ENCODE results near the gene KCNJ16. TPM values are rescaled to one million over a fixed set of nuclear protein-coding genes. Genes with fewer than 3 reads are reported as not detected.

The KCNJ16 gene
- total RNA-seq, 1 donor: not detected

GRCh38 chr17:70093163-70093562 lies 18.1 kb downstream of the KCNJ16 start:
- Histone ChIP-seq H4K20me1 (ENCODE audit: insufficient read depth, low read length) (no peaks in the 10 kb centered on the region), H2AFZ (ENCODE audit: low read length) (no peak overlapping the region), H3K79me2 (ENCODE audit: insufficient read depth, low read length) (no peaks in the 10 kb centered on the region), H3K4me2 (ENCODE audit: insufficient read depth, low read length) (no peak overlapping the region), H3K27ac (ENCODE audit: low read depth, low read length) (no peak overlapping the region), H3K9me3 (ENCODE audit: low read depth, low read length) (no peaks in the 10 kb centered on the region), H3K4me3 (ENCODE audit: insufficient read depth, low read length) (no peak overlapping the region), H3K36me3 (ENCODE audit: insufficient read depth, low read length) (no peaks in the 10 kb centered on the region), H3K4me1 (ENCODE audit: insufficient read depth, low read length) (peaks cover 4% of the 10 kb centered on the region), H3K27me3 (ENCODE audit: insufficient read depth, low read length) (no peaks in the 10 kb centered on the region)
- TF ChIP-seq CTCF (IDR thresholded peaks at IDR 0.05; ENCODE audit: extremely low read depth, low read depth, low read length): no peak
- DNase-seq (ENCODE audit: insufficient read length, low spot score, missing footprints): no peak

GRCh38 chr17:70095455-70095854 lies 20.4 kb downstream of the KCNJ16 start:
- no peak overlapping the region for H3K27ac ChIP-seq (ENCODE audit: low read depth, low read length)

GRCh38 chr17:70096861-70097260 lies 21.8 kb downstream of the KCNJ16 start:
- no peak overlapping the region for H3K27ac ChIP-seq (ENCODE audit: low read depth, low read length)
- H3K4me3 ChIP-seq (ENCODE audit: insufficient read depth, low read length): no peak overlapping the region
- no peaks in the 10 kb centered on the region for H3K27me3 ChIP-seq (ENCODE audit: insufficient read depth, low read length)
- H3K79me2 ChIP-seq (ENCODE audit: insufficient read depth, low read length): no peaks in the 10 kb centered on the region
- H3K9me3 ChIP-seq (ENCODE audit: low read depth, low read length): no peaks in the 10 kb centered on the region
- no peak overlapping the region for H2AFZ ChIP-seq (ENCODE audit: low read length)
- no peak overlapping the region for H3K4me2 ChIP-seq (ENCODE audit: insufficient read depth, low read length)
- H3K4me1 ChIP-seq (ENCODE audit: insufficient read depth, low read length): peaks cover 8% of the 10 kb centered on the region
- H3K36me3 ChIP-seq (ENCODE audit: insufficient read depth, low read length): no peaks in the 10 kb centered on the region
- peak; percentile 65 for DNase-seq (ENCODE audit: insufficient read length, low spot score, missing footprints)
- TF ChIP-seq CTCF (IDR thresholded peaks at IDR 0.05; ENCODE audit: extremely low read depth, low read depth, low read length): no peak
- H4K20me1 ChIP-seq (ENCODE audit: insufficient read depth, low read length): no peaks in the 10 kb centered on the region

More at GRCh38 chr17:70095455-70095854, 20.4 kb downstream of the KCNJ16 start:
- H3K36me3 ChIP-seq (ENCODE audit: insufficient read depth, low read length): no peaks in the 10 kb centered on the region
- H3K9me3 ChIP-seq (ENCODE audit: low read depth, low read length): no peaks in the 10 kb centered on the region
- no peaks in the 10 kb centered on the region for H4K20me1 ChIP-seq (ENCODE audit: insufficient read depth, low read length)
- no peak for TF ChIP-seq CTCF (IDR thresholded peaks at IDR 0.05; ENCODE audit: extremely low read depth, low read depth, low read length)
- no peak overlapping the region for H3K4me3 ChIP-seq (ENCODE audit: insufficient read depth, low read length)
- H3K27me3 ChIP-seq (ENCODE audit: insufficient read depth, low read length): no peaks in the 10 kb centered on the region
- H3K4me2 ChIP-seq (ENCODE audit: insufficient read depth, low read length): no peak overlapping the region
- no peaks in the 10 kb centered on the region for H3K79me2 ChIP-seq (ENCODE audit: insufficient read depth, low read length)
- no peak for DNase-seq (ENCODE audit: insufficient read length, low spot score, missing footprints)
- H3K4me1 ChIP-seq (ENCODE audit: insufficient read depth, low read length): peaks cover 8% of the 10 kb centered on the region
- no peak overlapping the region for H2AFZ ChIP-seq (ENCODE audit: low read length)

GRCh38 chr17:70098030-70098429 lies 23.0 kb downstream of the KCNJ16 start:
- Histone ChIP-seq H3K4me1 (ENCODE audit: insufficient read depth, low read length) (peaks cover 8% of the 10 kb centered on the region), H3K79me2 (ENCODE audit: insufficient read depth, low read length) (no peaks in the 10 kb centered on the region), H2AFZ (ENCODE audit: low read length) (no peak overlapping the region), H3K36me3 (ENCODE audit: insufficient read depth, low read length) (no peaks in the 10 kb centered on the region), H4K20me1 (ENCODE audit: insufficient read depth, low read length) (no peaks in the 10 kb centered on the region), H3K27ac (ENCODE audit: low read depth, low read length) (no peak overlapping the region), H3K9me3 (ENCODE audit: low read depth, low read length) (no peaks in the 10 kb centered on the region), H3K4me3 (ENCODE audit: insufficient read depth, low read length) (no peak overlapping the region), H3K4me2 (ENCODE audit: insufficient read depth, low read length) (no peak overlapping the region), H3K27me3 (ENCODE audit: insufficient read depth, low read length) (no peaks in the 10 kb centered on the region)
- TF ChIP-seq CTCF (IDR thresholded peaks at IDR 0.05; ENCODE audit: extremely low read depth, low read depth, low read length): no peak
- DNase-seq (ENCODE audit: insufficient read length, low spot score, missing footprints): no peak

Measured in osteoblast (primary cell).